ENCODE measurements around the gene PRND.
A peak's percentile ranks its signal among the peaks of the same experiment; 100 is the strongest.

DNA sequence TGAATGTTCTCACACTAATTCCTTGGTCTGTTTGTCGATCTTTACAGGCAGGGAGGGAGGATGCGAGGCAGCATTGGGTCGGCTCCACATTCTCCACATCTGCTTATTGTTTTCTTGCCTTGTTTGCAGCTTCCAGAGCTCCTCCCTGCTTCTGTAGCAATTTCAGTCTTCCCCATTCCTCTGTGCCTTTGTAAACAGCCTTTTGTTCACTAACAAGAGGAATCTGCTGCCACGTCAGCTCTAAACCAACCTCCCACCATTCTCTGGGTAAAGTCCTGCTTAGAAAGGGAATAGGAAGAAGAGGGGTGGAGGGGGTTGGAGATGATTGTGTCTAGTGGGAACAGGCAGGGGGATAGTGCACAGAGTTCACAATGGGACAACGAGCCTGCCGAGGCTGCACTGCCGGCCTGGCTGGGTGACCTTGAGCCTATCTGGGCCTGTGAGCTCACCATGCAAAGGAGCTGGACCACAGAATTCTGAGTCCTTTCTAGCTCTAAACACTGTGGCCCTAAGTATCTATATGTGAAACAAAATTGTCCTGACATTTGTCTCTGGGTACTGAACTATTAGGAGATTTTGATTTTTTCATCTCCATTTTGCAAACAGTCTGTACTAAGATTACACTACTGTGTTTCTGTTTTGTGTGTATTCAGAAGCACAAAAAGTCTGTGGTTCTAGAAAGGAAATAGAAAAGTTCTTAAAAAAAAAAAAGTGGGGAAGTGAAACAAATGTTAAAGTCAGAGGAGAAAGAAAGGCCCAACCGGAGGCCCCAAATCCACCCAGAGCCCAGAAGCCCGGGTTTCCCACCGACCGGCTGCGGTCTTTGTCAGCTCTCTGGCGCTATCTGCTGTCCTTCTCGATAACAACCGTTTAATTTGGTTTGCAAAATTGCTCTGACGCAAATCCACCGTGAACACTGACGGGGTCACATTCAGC lies 1.4 kb upstream of the PRND start:
- TF ChIP-seq, protein P1, sequence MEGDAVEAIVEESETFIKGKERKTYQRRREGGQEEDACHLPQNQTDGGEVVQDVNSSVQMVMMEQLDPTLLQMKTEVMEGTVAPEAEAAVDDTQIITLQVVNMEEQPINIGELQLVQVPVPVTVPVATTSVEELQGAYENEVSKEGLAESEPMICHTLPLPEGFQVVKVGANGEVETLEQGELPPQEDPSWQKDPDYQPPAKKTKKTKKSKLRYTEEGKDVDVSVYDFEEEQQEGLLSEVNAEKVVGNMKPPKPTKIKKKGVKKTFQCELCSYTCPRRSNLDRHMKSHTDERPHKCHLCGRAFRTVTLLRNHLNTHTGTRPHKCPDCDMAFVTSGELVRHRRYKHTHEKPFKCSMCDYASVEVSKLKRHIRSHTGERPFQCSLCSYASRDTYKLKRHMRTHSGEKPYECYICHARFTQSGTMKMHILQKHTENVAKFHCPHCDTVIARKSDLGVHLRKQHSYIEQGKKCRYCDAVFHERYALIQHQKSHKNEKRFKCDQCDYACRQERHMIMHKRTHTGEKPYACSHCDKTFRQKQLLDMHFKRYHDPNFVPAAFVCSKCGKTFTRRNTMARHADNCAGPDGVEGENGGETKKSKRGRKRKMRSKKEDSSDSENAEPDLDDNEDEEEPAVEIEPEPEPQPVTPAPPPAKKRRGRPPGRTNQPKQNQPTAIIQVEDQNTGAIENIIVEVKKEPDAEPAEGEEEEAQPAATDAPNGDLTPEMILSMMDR (IDR thresholded peaks at IDR 0.05): peak; percentile 40 to 84 (median 73)
- TF ChIP-seq POLR2A (IDR thresholded peaks at IDR 0.05): no peak
